Fibroblast of mammary gland (primary cell): ENCODE measurements around the gene PHACTR1.

ENCODE experiments used
- DNase-seq: peaks from one replicate; pipeline ENCODE4 v3.0.0-alpha.2; 2010; ENCODE audit warnings: low read depth
- H3K4me3 ChIP-seq: 2 replicates; pipeline ENCODE4 v1.5.1; 2011; ENCODE audit warnings: low read depth, mild to moderate bottlenecking, low read length, moderate library complexity; ENCODE audit not compliant: control insufficient read depth
- TF ChIP-seq, protein P1 (sequence below): conservative IDR thresholded peaks from 2 replicates; pipeline ENCODE4 v1.5.1; 2011; ENCODE audit warnings: low read depth, low read length, inconsistent platforms; ENCODE audit not compliant: control insufficient read depth, insufficient read depth

The PHACTR1 gene

DNA sequence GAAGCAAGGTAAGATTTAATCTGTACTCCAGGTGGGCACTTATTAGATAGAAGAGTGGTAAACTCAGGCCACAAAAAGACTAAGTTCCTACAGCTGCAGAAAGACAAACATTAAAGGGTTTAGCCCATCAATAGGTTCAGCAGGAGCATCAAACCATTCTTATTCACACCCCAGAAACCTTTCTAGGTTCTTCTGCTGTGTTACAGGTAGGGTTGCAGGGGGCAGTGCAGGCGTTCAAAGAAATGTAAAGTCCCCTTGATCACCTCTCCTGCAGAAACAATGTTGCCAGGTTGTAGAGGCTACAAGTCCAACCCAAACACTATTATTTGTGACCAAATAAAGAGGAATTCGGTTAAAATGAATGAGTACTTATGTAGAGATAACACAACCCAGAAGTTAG is 31.8 kb downstream of the PHACTR1 start:
- DNase-seq: no peak
- no peak overlapping the region for H3K4me3 ChIP-seq
- TF ChIP-seq, protein P1, sequence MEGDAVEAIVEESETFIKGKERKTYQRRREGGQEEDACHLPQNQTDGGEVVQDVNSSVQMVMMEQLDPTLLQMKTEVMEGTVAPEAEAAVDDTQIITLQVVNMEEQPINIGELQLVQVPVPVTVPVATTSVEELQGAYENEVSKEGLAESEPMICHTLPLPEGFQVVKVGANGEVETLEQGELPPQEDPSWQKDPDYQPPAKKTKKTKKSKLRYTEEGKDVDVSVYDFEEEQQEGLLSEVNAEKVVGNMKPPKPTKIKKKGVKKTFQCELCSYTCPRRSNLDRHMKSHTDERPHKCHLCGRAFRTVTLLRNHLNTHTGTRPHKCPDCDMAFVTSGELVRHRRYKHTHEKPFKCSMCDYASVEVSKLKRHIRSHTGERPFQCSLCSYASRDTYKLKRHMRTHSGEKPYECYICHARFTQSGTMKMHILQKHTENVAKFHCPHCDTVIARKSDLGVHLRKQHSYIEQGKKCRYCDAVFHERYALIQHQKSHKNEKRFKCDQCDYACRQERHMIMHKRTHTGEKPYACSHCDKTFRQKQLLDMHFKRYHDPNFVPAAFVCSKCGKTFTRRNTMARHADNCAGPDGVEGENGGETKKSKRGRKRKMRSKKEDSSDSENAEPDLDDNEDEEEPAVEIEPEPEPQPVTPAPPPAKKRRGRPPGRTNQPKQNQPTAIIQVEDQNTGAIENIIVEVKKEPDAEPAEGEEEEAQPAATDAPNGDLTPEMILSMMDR: no peak

DNA sequence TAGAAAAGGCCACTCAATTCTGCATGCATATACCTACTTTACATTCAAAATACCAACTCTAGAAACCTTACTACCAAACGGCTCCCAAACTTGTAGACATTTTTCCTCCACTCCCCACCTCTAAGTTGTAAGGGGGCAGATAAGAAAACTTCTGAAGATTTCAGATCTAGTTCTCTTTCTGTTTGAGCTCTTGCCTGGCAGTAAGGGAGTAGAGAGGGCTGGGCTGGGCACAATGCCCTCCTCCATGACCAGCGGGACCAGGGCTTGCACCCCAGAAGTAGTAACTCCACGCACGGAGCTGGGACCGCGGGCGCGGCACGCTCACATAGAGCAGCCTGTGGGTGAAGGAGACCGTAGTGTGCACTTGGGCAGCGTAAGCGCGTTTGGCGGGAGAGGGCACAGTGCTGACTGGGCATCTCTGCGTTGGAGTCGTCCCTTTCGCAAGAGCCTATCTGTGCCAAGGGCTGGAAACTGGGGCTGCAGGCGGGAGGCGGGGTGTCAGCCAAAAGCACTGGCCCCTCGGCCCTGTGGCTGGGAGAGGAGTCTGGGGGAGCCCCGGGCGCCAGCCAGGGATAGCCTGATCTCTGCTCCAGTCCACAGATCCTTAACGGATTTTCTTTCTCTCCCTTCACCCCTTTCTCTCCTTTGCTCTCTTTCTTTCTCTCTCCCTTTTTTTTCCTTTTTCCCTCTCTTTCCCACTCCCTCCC is 32.4 kb downstream of the PHACTR1 start:
- no peak overlapping the region for H3K4me3 ChIP-seq
- TF ChIP-seq, protein P1: no peak

DNA sequence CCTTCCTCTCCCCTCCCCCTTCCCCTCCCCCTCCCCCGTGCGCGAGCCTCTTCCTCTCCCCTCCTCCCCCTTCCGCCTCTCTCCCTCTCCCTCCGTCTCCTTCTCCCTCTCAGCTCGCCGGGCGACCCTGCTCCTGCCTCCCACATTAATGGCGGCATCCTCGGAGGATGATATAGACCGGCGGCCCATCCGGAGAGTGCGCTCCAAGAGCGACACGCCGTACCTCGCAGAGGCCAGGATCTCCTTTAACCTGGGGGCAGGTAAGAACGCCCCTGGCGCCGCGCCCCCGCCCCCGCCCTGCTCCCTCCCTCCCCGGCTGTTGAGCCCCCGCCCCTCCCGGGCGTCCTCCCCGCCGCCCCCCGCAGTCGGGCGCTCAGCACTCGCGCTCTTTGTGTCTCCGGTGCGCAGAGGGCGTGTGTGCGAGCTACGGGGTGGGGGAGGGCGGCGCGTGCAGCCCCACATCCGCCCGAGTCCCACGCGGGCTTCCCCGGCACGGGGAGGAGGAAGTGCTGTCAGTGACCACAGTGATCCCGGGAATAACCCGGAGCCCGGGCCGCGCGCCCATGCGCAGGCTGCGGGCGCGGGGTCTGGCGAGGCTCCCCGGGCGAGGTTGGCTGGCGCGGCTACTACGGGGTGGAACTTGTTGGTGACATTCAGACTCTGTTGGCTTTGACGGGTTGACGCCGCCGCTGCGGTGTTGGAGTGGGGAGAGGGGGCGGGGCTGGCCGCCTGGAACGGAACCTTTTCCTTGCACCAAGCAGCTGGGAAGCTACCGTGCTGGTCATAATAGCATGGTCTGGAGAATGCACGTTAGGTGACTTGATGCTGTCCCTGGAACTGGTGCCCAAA is 33.2 kb downstream of the PHACTR1 start:
- H3K4me3 ChIP-seq: no peak overlapping the region
- TF ChIP-seq, protein P1: no peak
- no peak for DNase-seq

More for the DNA sequence above, 32.4 kb downstream of the PHACTR1 start:
- DNase-seq: no peak

DNA sequence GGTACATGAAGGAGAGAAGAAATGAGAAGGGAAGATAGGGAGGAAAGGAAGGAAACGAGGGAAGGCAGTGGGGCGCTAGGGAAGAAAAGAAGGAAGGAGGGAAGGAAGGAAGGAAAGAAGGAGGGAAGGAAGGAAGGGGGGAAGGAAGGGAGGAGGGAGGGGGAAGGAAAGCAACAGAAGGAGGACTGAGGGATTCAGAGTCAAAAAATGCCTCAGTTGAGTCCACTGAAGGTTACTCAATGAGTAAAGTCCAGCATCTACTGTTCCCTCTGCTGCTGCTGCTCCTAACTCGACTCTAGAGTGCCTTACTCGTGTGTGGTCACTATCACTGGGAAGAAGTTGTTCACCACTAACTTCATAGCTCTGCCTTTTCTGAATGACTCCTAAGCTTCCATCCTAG is 33.8 kb downstream of the PHACTR1 start:
- no peak for DNase-seq
- TF ChIP-seq, protein P1: no peak

DNA sequence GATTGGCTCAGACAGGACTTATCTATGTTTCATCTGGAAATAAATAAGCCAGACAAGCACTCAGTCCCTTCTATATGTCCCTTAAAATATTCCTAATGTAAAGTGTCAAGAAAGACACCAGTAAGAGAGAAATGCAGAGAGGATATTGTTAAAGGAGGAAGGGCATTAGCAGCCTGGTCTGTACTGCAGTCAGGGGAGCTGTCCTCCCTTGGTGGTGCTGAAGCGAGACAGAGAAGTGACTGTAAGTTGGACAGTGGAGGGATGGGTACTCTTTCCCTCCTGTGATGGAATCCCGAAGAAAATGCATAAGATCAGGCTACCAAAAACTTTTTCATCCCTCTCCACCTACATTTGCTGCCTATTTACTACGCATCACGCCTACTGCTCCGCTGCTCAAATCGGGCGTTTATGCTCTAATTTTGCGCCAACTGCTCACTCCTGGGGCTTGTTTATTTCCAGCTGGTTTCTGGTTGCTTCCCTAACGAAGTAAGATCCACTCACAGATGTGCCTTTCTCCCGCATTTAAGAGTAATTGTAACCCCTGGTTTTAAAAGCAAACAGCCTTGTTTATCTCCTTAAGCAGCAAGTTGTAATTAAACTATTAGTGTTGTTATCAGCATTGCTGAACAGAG is 35.2 kb downstream of the PHACTR1 start:
- DNase-seq: peak; percentile 43
- TF ChIP-seq, protein P1: no peak
- no peak overlapping the region for H3K4me3 ChIP-seq

More for the DNA sequence above, 33.8 kb downstream of the PHACTR1 start:
- no peak overlapping the region for H3K4me3 ChIP-seq

DNA sequence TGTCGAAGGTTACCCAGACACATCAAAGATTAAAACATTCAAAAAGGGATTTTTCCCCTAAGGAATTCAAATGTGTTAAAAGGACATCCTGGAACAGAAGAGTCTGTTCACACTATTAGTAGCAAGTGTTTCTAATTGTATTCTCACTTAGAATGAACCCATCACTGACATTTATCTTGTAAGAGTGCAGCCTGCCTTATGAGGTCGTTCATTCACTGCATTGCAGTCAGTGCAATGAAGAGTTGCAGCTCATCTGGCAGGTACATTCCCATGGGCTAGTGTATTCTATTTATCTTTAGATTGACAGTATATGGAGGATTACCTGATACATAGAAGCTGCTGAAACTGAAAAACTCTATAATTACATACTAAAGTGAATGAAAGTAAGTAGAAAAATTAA is 36.5 kb downstream of the PHACTR1 start:
- H3K4me3 ChIP-seq: no peak overlapping the region
- no peak for DNase-seq
- TF ChIP-seq, protein P1: no peak
